8988T (cell line): ENCODE data around the gene PBOV1.

Experiments
- DNase-seq: peaks from one replicate; pipeline ENCODE4 v3.0.0; 2011

PBOV1 gene

GRCh38 chr6:138203315-138203714 lies 15.0 kb downstream of the PBOV1 start:
- no peak for DNase-seq

GRCh38 chr6:138201836-138202235 lies 16.5 kb downstream of the PBOV1 start:
- no peak for DNase-seq

- no peak for DNase-seq
These were observed 19.7 kb downstream of the PBOV1 start for GRCh38 chr6:138198430-138199091.

- no peak for DNase-seq
These were observed 20.7 kb downstream of the PBOV1 start for GRCh38 chr6:138197570-138197969.

- DNase-seq = no peak
These were observed 22.1 kb downstream of the PBOV1 start for GRCh38 chr6:138196122-138196738.

GRCh38 chr6:138194287-138194686 lies 24.0 kb downstream of the PBOV1 start:
- DNase-seq = no peak

- no peak for DNase-seq
These were observed 29.9 kb downstream of the PBOV1 start for GRCh38 chr6:138188278-138188941.

- DNase-seq = no peak
These were observed 31.1 kb downstream of the PBOV1 start for GRCh38 chr6:138187156-138187555.

- DNase-seq = no peak
These were observed 34.1 kb downstream of the PBOV1 start for GRCh38 chr6:138184230-138184629.

GRCh38 chr6:138183790-138184134 lies 34.5 kb downstream of the PBOV1 start:
- DNase-seq = no peak

- no peak for DNase-seq
These were observed 35.1 kb downstream of the PBOV1 start for GRCh38 chr6:138182939-138183789.

- DNase-seq = no peak
These were observed 41.5 kb downstream of the PBOV1 start for GRCh38 chr6:138176652-138177232.

- DNase-seq = no peak
These were observed 42.7 kb downstream of the PBOV1 start for GRCh38 chr6:138175596-138175995.
